T-helper 2 cell treated with Interferon-gamma antibody and Interleukin-4, amounts not matched to agents 100 ng/mL and 5 ng/mL, for 36 hours (primary cell): Measurements from ENCODE around the gene INHBB. TPM values are rescaled to one million over a fixed set of nuclear protein-coding genes. Genes with fewer than 3 reads are reported as not detected.
"Not testable (repeated sequence)": the region's sequence is repeated elsewhere in the genome, so short reads cannot be mapped to it uniquely, and the experiment has no call there.

Experiments
- intact Hi-C: fragments of 100-400 bp; cut with micrococcal nuclease; formaldehyde crosslinking; loops from one replicate; pipeline ENCODE4 v1.15.1; 2023
- total RNA-seq: library from RNA; stranded (reverse); gene quantifications from 2 replicates; pipeline ENCODE4 v1.2.3, GENCODE V29; 2022

Gene INHBB
- total RNA-seq, 1 donor from 2014 or later, result not detected

DNA sequence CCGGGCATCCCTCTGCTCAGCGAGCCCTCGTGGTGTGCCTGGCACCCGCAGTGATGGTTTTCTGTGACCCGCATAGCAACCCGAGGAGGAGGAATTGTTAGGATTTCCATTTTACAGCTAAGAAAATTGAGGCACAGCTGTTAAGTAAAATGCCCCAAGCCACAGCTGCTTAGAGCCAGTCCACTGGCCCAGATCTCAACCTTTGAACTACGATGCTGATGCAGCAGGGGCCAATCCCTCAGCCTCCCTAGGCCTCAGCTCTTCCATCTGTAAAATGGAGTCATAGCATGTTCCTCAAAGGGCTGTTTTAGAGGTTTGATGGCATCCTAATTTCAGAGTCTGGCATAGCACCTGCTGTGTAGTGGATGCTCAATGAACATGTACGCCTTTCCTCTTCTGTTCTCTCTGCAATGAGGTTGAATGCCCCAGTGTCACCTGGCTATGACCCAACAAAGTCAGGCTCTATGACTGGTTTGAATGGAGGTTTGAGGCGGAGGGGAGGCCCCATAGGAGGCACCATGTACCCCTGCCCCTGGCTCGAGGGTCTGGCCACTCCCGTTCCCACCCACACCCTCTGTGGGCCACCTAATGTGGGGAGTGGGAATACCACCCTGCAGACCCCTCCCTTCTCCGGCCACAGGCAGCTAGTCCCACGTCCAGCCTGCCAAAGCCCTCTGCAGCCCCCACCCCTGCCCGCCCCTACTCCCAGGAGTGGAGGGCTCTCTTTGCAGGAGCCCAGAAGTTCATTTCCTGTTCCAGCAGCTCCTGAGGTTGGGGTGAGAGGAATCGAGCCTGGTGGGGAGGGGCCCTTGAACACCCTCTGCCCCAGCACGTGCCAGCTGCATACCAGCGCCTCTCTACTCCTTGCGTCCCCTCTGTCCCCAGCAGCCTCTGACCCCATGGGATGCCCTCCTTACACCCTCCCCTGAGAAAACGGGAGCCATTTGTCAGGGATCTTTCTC lies 31.0 kb downstream of the INHBB start:
- intact Hi-C loops, result no loop called here

DNA sequence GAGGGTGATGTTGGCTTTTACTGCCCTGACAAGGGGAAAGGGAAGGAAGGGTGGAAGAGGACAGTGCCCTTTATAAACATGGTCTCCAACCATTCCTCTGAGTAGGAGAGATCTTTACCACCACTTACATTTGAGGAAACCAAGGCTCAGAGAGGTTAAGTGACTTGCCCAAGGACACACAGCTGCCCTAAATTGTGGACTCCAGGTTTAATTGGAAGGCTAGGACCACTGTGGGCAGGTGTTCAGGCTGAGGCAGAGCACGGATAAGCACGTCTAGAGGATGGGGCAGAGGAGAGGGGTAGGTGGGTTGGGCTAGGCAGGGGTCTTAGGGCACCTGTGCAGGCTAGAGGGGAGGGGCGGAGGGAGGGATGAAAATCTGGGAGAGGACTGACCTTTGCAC lies 32.7 kb downstream of the INHBB start:
- intact Hi-C loops, result no loop called here

GRCh38 chr2:120379916-120380893 lies 34.3 kb downstream of the INHBB start:
- intact Hi-C loops, result no loop called here

DNA sequence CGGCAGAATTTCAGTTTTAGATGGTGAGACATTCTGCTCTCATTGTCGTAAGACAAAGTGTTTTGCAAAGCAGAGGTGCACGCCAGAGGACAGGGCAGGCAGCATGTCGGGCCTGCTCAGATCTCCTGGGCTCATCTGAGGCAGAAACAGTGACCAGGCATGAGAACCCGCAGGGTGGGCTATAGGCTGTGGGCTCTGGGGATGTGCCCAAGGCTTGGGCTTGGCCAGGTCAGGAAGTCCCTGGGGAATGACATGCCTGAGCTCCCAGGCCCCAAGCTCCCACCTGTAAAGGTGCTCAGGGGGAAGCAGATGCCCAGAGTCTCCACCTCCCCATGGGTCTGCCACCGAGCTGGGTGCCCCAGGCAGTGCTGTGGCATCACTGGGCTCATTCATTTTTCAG lies 35.3 kb downstream of the INHBB start:
- intact Hi-C loops, result no loop called here

- intact Hi-C loops, result no loop called here
Observed at GRCh38 chr2:120381661-120382060, 35.7 kb downstream of the INHBB start.

GRCh38 chr2:120382541-120383144 lies 36.7 kb downstream of the INHBB start:
- intact Hi-C loops, result no loop called here

- intact Hi-C loops, result no loop called here
Observed at GRCh38 chr2:120383191-120383590, 37.3 kb downstream of the INHBB start.

GRCh38 chr2:120383631-120384340 lies 37.9 kb downstream of the INHBB start:
- intact Hi-C loops, result no loop called here

- intact Hi-C loops, result no loop called here
Observed at GRCh38 chr2:120384486-120385354, 38.8 kb downstream of the INHBB start.

GRCh38 chr2:120385355-120386127 lies 39.6 kb downstream of the INHBB start:
- intact Hi-C loops, result no loop called here

- intact Hi-C loops, result no loop called here
Observed at GRCh38 chr2:120388222-120389035, 42.5 kb downstream of the INHBB start.

GRCh38 chr2:120389036-120389391 lies 43.1 kb downstream of the INHBB start:
- intact Hi-C loops, result no loop called here

DNA sequence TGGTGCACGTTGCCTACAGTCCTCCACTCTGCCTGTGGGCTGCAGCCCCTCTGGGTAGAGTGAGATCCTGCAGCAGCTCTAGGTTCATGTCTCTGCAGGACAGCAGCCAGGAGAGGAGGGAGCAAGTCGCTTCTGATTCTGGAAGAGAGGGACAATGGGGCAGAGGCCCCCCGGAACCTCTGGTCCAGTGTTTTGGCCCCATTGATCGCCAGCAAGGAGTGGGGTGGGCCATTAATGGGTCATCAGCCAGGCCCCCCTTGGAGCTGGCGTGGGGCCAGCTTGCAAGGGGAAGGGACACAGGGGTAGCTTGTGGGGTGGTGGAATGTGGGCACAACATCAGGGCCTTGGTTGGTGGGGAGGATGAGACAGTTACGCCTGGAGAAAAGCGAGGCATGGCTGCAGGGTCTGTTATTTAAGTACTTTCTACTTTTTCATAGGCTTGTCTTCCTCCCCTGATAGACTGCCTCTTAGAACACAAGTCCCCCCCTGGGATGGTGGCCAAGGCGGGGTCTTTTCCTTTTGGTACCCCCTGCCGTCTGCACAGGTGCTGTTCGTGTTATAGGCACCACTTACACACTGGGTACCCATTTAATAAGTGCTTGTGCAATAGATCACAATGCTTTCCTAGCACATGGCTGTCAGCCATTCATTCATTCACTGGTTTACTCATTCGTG lies 44.6 kb downstream of the INHBB start:
- intact Hi-C loops, result no loop called here

DNA sequence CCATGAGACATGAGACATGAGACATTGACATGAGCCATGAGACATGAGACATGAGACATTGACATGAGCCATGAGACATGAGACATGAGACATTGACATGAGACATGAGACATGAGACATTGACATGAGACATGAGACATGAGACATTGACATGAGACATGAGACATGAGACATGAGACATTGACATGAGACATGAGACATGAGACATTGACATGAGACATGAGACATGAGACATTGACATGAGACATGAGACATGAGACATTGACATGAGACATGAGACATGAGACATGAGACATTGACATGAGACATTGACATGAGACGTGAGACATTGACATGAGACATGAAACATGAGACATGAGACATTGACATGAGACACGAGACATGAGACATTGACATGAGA lies 45.4 kb downstream of the INHBB start:
- intact Hi-C loops, result not testable (repeated sequence)

DNA sequence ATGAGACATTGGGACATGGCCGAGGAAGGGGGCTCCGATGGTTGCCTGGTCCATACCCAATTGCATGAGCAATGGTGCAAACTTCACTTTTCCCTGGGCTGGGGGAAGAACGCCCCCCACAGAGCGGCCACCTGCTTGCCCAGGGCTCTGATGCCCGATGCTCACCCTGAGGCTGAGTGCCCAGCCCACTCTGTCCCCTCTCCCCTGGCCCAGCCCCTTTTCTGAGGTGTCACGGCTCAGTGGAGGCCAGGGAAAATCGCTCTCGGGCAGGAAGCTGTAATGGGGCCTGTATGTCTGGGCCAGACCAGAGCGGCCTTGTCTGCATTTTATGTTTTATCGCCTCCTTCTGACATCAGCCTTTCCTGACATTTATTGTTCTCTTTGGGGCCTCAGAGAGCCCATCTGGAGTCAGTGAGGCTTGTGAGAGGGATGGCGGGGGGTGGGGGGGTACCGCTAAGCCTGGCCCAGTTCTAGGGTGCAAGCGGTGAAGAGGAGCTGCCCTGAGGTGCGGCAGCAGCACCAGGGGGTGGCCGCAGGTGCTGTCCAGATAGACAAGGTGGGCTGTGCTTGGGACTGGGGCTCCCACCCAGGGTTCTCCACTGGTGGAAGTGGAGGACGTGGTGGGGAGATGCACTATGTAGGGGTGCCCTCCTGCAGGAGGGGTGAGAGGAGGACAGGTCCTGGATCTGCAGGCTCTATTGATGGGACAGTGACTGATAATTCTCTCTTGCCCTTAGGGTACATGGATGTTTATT lies 46.2 kb downstream of the INHBB start:
- intact Hi-C loops, result no loop called here

GRCh38 chr2:120392923-120393322 lies 47.0 kb downstream of the INHBB start:
- intact Hi-C loops, result no loop called here

DNA sequence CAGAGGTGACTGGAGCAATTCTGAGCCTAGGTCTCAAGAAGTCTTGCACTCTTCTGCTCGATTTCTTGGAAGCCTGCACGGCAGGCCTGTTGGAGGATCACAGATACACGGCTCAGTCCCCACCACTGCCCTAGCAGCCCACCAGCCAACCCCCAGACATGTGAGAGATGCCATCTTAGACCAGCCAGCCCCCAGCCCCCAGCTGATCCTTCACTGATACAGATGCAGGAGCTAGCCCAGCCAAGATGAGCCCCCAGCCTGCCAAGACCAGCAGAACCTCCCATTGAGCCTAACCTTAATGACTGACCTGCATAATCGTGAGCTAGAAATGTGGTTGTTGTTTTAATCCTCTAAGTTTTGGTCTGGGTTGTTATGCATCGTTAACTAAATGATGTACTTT lies 47.5 kb downstream of the INHBB start:
- intact Hi-C loops, result no loop called here
